SH-SY5Y (cell line): ENCODE data around the gene PTPN6.

Experiments
- GATA2 ChIP-seq: IDR thresholded peaks from 2 replicates; pipeline ENCODE4 v1.6.1; 2011; ENCODE audit warnings: mild to moderate bottlenecking, low read depth, low read length
- GATA3 ChIP-seq: IDR thresholded peaks from 2 replicates; pipeline ENCODE4 v1.6.1; 2011; ENCODE audit warnings: low read depth, mild to moderate bottlenecking, low read length, moderate library complexity

The PTPN6 gene

DNA sequence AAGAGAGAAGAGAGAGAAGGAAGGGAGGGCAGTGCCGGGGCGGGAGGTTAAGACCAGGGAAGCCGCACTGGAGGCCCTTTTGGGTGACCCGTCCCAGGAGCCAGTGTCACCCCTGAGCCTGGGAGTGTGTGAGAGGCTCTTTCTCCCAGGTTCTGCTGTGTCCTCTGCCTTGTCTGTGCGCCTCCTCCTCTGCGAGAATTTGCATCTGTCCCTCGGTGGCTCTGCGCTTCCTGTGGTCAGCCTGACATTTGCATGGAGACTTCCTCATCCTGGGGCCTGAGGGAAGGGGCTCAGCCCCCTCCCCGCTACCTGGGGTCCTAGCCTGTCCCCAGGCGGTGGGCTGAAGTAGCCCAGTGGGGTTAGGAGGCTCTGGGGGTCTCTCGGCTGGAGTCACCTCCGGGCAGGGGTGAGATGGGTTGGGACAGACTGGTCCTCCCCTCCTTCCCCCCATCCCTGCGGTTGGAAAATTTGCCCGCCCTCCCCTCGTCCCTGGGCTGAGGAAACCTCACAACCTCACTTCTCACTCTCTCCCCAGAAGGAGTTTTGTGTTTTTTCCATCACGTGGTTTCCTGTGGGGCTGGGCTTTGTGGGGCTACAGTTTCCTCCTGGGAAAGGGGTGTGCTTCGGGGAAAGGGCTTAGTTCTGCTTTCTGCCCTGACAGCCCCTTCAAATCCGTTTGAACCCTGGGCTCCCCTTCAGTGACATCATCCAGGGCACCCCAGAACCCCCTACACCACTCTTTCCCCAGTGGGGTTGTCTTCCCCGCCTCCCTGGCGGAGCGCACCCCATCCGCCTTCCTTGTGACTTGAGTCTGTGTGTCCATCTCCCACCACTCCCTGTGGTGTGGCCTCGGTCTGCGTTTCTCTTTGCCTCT, 2.5 kb downstream of the PTPN6 start:
- TF ChIP-seq GATA2 = no peak
- TF ChIP-seq GATA3 = no peak

DNA sequence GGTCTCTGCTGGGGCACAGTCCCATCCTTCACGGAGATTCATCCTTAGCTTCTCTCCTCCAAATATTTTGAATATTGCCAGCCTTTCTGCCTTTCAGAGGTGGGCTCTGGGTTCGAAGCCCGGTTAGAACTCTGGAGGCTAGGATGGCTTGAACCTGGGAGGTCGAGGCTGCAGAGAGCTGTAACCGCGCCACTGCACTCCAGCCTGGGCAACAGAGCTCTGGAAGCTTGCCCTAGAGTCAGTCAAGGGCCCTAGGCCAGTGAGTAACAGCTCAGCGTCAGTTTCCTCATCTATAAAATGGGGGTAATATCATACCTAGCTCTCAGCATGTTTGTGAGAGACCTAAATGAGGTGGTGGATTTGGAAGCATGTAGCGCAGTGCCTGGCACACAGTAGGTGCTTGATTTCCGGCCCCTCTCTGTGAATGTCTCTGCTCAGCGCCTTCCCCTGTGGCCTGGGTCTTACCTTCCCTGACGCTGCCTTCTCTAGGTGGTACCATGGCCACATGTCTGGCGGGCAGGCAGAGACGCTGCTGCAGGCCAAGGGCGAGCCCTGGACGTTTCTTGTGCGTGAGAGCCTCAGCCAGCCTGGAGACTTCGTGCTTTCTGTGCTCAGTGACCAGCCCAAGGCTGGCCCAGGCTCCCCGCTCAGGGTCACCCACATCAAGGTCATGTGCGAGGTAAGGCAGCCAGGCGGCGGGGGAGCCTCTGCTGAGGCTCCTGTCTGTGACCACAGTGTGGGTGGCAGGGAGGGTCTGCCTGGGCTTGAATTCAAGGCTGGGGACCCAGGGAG, 3.4 kb downstream of the PTPN6 start:
- TF ChIP-seq GATA3 (no peak), GATA2 (no peak)

DNA sequence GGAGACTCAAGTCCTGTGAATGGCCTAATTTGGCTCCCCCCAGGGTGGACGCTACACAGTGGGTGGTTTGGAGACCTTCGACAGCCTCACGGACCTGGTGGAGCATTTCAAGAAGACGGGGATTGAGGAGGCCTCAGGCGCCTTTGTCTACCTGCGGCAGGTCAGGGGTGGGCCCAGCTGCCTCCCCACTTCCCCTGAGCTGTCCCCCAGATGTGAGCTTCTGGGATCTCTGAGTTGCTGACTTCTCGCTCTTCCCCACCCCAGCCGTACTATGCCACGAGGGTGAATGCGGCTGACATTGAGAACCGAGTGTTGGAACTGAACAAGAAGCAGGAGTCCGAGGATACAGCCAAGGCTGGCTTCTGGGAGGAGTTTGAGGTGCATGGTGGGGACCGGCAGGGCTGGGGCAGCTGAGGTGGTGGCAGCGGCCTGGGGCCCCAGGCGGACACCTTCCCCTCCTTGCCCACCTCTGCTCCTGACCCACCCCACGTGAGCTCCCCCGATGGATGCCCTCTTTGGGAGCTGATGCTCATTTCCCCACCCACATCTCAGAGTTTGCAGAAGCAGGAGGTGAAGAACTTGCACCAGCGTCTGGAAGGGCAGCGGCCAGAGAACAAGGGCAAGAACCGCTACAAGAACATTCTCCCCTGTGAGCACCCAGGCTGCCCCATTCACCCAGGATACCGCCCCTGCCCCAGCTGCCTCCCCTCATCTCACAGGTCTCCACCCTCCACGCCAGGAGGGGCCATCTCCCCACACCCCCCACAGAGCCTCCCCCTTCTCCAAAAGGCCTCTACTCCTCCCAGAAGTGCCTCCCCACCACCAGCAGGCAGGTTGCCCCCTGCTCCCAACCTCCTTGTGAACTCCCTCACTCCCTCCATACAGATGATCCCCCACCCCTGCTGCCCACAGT, 4.2 kb downstream of the PTPN6 start:
- no peak for TF ChIP-seq GATA2
- no peak for TF ChIP-seq GATA3

DNA sequence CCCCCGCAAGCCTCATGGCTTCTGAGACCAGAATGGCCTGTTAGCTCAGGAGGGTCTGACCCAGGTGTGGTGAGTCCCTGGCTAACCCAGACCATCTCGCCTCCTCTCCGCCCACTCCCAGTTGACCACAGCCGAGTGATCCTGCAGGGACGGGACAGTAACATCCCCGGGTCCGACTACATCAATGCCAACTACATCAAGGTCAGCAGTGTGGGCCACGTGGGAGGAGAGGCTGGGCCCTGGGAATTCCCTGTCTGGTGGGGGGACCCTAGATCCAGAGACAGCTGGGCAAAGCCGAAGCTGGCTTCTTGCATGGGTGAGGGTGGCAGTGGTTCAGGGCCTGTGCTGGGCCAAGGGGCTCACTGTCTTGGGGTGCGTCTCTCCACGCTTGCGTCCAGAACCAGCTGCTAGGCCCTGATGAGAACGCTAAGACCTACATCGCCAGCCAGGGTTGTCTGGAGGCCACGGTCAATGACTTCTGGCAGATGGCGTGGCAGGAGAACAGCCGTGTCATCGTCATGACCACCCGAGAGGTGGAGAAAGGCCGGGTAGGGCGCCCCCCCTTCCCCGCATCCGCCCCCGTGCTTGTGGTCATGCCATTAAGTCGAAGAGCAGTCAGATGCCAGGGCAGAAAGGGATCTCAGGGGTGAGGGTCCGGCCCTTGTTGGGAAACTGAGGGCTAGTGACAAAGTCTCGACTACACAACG, 5.0 kb downstream of the PTPN6 start:
- TF ChIP-seq GATA2 = no peak
- TF ChIP-seq GATA3 = no peak

DNA sequence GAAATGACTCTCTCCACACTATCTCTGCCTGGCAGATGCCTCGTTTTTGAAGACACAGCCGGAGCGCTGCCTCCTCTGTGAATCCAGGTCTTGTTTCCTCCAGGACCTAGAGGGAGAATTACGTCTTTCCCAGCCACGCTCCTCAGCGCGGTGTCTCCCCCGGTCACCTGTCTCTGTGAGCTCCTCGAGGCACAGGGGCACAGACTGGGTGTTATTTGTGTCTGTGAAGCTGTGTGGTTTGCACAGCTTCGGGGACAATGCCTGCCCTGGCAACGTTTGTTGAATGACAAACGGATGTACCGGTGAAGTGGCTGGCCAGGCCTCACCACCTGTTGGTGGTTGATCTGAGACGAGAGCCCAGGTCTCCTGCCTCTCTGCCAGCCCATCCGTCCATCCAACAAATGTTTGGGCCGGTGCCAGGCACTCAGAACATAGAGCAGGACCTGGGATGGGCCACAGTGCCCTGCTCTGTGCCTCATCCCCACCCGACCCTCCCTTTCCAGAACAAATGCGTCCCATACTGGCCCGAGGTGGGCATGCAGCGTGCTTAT, 6.1 kb downstream of the PTPN6 start:
- TF ChIP-seq GATA2 (no peak), GATA3 (no peak)

DNA sequence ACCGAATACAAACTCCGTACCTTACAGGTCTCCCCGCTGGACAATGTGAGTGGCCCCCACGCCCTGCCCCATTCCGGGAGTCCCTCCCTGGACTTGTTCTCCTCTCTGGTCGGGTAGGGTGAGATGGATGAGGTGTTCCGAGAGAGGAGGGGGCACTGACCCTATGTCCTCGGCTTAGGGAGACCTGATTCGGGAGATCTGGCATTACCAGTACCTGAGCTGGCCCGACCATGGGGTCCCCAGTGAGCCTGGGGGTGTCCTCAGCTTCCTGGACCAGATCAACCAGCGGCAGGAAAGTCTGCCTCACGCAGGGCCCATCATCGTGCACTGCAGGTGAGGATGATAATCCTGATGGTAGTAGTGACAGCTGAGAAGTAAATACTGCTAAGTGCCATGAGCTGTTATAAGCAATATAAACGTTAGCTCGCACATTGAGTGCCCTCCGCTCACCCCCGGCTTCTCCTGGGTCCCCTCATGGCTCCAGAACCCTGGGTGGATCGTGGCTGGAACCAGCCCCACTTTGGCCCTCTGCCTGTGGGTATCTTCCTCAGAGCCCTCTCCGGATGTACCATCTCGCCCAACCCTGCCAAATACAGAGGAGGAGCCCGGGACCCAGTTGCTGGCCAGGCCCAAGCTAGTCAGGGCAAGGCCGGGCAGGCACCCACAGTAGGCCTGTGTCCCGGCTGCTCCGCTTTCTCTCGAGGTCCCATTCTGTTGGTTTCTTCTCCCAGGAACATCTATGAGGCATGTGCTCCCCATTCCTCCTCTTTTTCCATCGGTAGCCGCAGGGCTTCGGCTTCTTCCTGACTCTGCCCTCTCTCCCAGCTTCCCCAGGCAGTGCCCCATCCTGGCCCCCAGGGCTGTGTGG, 6.8 kb downstream of the PTPN6 start:
- TF ChIP-seq GATA3 = no peak
- TF ChIP-seq GATA2 = no peak

DNA sequence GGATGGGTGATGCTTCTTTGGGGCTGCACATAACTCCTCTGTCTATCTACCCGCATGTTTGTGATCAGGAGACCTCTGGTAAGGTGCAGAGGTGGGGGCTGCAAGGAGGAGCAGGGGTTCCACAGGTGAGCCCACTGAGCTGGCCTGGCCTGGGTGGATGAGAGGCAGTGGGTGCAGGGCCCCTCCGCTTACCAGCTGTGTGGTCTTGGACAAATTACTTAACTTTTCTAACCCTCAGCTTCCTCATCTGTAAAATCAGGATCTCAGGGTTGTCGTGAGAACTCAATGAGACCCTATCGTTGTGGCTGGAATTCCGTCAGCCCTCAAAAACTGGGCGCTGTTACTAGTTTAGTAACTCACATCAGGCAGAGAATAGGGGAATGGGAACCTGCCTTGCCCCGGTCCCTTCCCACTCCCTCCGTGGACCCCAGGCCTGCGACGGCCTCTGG, 7.5 kb downstream of the PTPN6 start:
- TF ChIP-seq GATA2 (no peak), GATA3 (no peak)

DNA sequence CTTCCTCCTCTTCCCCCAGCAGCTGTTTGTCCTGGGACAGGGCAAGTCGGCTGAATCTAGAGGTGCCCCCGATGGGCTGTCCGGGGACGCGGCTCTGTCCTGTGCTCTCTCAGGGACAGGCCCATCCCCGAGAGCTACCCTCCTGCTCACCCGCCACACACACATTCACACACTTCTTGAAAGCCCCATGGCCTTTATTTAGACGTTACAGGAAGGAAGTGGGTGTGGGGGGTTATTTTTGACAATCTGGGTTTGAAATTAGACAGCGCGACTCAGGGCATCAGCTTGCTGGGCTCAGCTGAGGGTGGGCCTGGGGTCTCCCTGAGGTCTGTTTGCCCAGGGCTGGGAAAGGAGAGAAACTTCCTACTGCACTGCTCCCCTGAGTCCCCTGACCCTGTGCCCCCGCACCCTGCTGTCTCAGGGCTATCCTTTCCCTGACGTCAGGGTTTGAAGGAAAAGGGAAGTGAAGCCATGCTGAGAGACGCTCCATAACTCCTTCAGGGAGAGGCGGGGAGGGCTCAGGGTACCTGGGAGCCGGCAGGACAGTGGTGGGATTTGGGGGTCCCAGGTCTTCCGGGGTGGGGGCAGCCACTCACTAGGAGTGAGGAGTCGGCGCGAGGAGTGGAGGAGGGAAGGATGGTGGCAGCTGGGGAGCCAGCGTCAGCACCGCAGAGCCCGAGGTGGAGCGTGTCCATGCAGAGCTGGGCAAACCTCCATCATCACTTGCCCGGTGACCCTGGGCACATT, 8.1 kb downstream of the PTPN6 start:
- TF ChIP-seq GATA3 (no peak), GATA2 (no peak)

DNA sequence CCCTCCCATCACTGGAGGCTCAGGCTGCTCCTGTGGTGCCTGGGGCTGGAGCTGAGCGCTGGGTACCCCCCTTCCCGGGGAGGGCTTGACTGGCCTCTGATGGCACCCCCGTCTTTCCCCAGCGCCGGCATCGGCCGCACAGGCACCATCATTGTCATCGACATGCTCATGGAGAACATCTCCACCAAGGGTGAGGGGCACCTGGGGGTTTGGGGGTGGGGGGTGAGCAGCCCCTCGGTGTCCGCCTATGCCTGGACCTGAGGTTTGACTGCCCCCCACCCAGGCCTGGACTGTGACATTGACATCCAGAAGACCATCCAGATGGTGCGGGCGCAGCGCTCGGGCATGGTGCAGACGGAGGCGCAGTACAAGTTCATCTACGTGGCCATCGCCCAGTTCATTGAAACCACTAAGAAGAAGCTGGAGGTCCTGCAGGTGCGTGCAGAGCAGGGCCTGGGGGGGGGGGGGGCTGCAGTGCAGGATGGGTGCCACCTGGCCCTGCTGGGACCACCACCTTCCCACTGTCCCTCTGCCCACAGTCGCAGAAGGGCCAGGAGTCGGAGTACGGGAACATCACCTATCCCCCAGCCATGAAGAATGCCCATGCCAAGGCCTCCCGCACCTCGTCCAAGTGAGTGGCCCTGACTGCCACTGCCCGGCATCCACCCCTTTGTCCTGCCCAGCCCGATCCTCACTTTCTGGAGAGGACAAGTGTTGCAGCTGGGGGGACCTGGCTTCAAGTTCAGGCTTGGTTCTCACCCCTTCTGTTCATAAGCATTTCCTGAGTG, 8.8 kb downstream of the PTPN6 start:
- TF ChIP-seq GATA3 = no peak
- no peak for TF ChIP-seq GATA2

DNA sequence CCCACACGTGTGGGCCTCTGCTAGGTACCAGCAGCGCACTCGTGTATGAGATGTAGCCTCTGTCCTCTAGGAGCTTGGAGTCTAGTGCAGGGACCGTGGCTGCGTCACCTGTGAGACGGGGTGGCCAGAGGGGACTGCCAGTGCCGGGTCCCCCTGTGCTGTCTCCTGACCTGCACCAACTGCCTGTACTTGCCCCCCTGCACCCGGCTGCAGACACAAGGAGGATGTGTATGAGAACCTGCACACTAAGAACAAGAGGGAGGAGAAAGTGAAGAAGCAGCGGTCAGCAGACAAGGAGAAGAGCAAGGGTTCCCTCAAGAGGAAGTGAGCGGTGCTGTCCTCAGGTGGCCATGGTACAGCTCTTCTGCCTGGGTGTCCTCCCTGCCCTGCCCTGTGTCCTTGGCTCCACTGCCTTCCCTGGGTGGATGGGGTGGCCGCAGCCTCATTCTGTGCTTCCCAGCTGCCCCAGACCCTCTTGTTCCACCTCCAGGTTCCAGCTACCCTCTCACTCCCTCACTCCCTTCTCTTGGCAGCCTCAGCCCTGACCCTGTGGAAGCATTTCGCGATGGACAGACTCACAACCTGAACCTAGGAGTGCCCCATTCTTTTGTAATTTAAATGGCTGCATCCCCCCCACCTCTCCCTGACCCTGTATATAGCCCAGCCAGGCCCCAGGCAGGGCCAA, 9.6 kb downstream of the PTPN6 start:
- TF ChIP-seq GATA3 (no peak), GATA2 (no peak)
